B cell (primary cell): ENCODE measurements around the gene GLT1D1. TPM values are rescaled to one million over a fixed set of nuclear protein-coding genes. Genes with fewer than 3 reads are reported as not detected.

Experiments used
- ATAC-seq: fragments of 200-7000 bp; cut with Tn5 transposase; one replicate; pipeline ENCODE4 v1.10.0; 2021; ENCODE audit warnings: low read depth, mild to moderate bottlenecking, moderate number of reproducible peaks, moderate library complexity
- CTCF ChIA-PET: fragments of 350-600 bp; sonication (Branson Sonifier 250); formaldehyde crosslinking; loops from one replicate; lab custom pipeline; 2021; ENCODE audit warnings: antibody characterized with exemption, inconsistent platforms; lab: Charles Lee
- POLR2A ChIA-PET: fragments of 350-600 bp; sonication (Branson Sonifier 250); formaldehyde crosslinking; loops from one replicate; lab custom pipeline; 2021; ENCODE audit warnings: antibody characterized with exemption; lab: Charles Lee
- DNase-seq: peaks from one replicate; pipeline ENCODE4 v3.0.0; 2013
- H2AFZ ChIP-seq: 2 replicates; pipeline ENCODE4 v1.6.1; 2012; ENCODE audit warnings: mild to moderate bottlenecking, low read depth, low read length; ENCODE audit not compliant: insufficient read depth, poor library complexity, severe bottlenecking
- H3K27ac ChIP-seq, 2 donors: 1 replicate in 1 of 2; 2 replicates in 1 of 2; pipeline ENCODE4 v1.5.1; 2012 to 2013; ENCODE audit warnings: low read length in 2 of 2, mild to moderate bottlenecking in 2 of 2, moderate library complexity in 1 of 2
- H3K27me3 ChIP-seq, 4 experiments: fragments of 200-600 bp in 1 of 4; sonication (generic) in 1 of 4; replicated peaks in 1 of 4; 1 replicate in 2 of 4; 2 replicates in 2 of 4; pipeline versions ENCODE4 v1.6.1 to v1.7.0; 2013 to 2016; ENCODE audit warnings: low read length in 3 of 4, mild to moderate bottlenecking in 2 of 4, mixed read lengths in 1 of 4, moderate library complexity in 1 of 4; ENCODE audit not compliant: insufficient read depth in 4 of 4, control insufficient read depth in 3 of 4; ENCODE audit errors: control extremely low read depth in 1 of 4
- H3K36me3 ChIP-seq, 2 experiments: replicated peaks in 1 of 2; 1 replicate in 1 of 2; 2 replicates in 1 of 2; pipeline versions ENCODE4 v1.6.1 to v1.7.1; 2013; ENCODE audit warnings: low read length in 1 of 2; ENCODE audit not compliant: insufficient read depth in 2 of 2, control insufficient read depth in 1 of 2; ENCODE audit errors: control extremely low read depth in 1 of 2, extremely low read depth in 1 of 2
- H3K4me1 ChIP-seq, 2 donors: fragments of 200-600 bp in 1 of 2; sonication (generic) in 1 of 2; 1 replicate in 1 of 2; 2 replicates in 1 of 2; pipeline versions ENCODE4 v1.5.1 to v1.6.1; 2013 to 2017; ENCODE audit warnings: low read length in 2 of 2; ENCODE audit not compliant: control insufficient read depth in 2 of 2, insufficient read depth in 2 of 2
- H3K4me2 ChIP-seq: replicated peaks from 2 replicates; pipeline ENCODE3; 2012; ENCODE audit warnings: mild to moderate bottlenecking, low read depth, low read length; ENCODE audit not compliant: poor library complexity, severe bottlenecking
- H3K4me3 ChIP-seq, 5 experiments: fragments of 200-600 bp in 1 of 5; sonication (generic) in 1 of 5; 1 replicate in 3 of 5; 2 replicates in 2 of 5; pipeline versions ENCODE4 v1.5.1 to v1.7.0; 2011 to 2016; ENCODE audit warnings: low read length in 4 of 5, mild to moderate bottlenecking in 4 of 5, low read depth in 2 of 5, control low read depth in 1 of 5, moderate library complexity in 1 of 5; ENCODE audit not compliant: insufficient read depth in 1 of 5; ENCODE audit errors: control extremely low read depth in 1 of 5, extremely low read depth in 1 of 5
- H3K79me2 ChIP-seq: fragments of 200-600 bp; sonication (generic); one replicate; pipeline ENCODE4 v1.6.0; 2016; ENCODE audit warnings: low read length; ENCODE audit not compliant: control insufficient read depth, insufficient read depth
- H3K9ac ChIP-seq: fragments of 200-600 bp; sonication (generic); 2 replicates; pipeline ENCODE4 v1.6.1; 2017; ENCODE audit warnings: mild to moderate bottlenecking, low read length, moderate library complexity
- H3K9me3 ChIP-seq, 3 donors: one replicate each; pipeline versions ENCODE4 v1.6.1 to v1.7.1; 2013; ENCODE audit warnings: low read length in 2 of 3; ENCODE audit not compliant: control insufficient read depth in 2 of 3, insufficient read depth in 1 of 3; ENCODE audit errors: control extremely low read depth in 1 of 3
- H4K20me1 ChIP-seq: 2 replicates; pipeline ENCODE4 v1.6.0; 2012; ENCODE audit warnings: mild to moderate bottlenecking, low read length; ENCODE audit not compliant: insufficient read depth, control insufficient read depth, poor library complexity, severe bottlenecking
- H3K27ac Mint-ChIP-seq: one replicate; pipeline ENCODE4 v1.8.0; 2021; ENCODE audit warnings: mixed read lengths
- H3K27me3 Mint-ChIP-seq: one replicate; pipeline ENCODE4 v1.8.0; 2021; ENCODE audit warnings: mixed read lengths
- H3K4me1 Mint-ChIP-seq: one replicate; pipeline ENCODE4 v1.8.0; 2021; ENCODE audit warnings: mixed read lengths
- H3K4me3 Mint-ChIP-seq: one replicate; pipeline ENCODE4 v1.8.0; 2021; ENCODE audit warnings: mixed read lengths
- H3K9me3 Mint-ChIP-seq: one replicate; pipeline ENCODE4 v1.8.0; 2022; ENCODE audit warnings: mixed read lengths; ENCODE audit not compliant: insufficient read depth
- CTCF ChIP-seq: fragments of 200-600 bp; IDR thresholded peaks from one replicate; pipeline ENCODE4 v1.8.0; 2022; ENCODE audit warnings: antibody characterized with exemption, mild to moderate bottlenecking
- EZH2 ChIP-seq: IDR thresholded peaks from 2 replicates; pipeline ENCODE4 v1.6.1; 2012; ENCODE audit warnings: borderline replicate concordance, low read depth, mild to moderate bottlenecking, moderate library complexity, low read length; ENCODE audit not compliant: insufficient read depth, poor library complexity, severe bottlenecking
- WGBS: methylation state at CpG from one replicate; pipeline ENCODE4 v1.1.5; 2013; ENCODE audit warnings: missing lambda C conversion rate; ENCODE audit not compliant: insufficient coverage; 5-methylcytosine and 5-hydroxymethylcytosine counted together
- intact Hi-C: fragments of 100-400 bp; cut with micrococcal nuclease; formaldehyde crosslinking; loops from one replicate; pipeline ENCODE4 v1.10.0; 2022
- polyA plus RNA-seq: library from polyadenylated mRNA; depleted of rRNA; stranded (reverse); fragments of >200 nt; gene quantifications from 2 replicates; pipeline ENCODE4 v1.2.3, GENCODE V29; 2012
- total RNA-seq, 2 donors: library from RNA; stranded (reverse); fragments of 120-200 nt in 1 of 2; gene quantifications; 1 replicate in 1 of 2; 2 replicates in 1 of 2; pipeline versions ENCODE4 v1.2.3 to v1.2.4, GENCODE V29; 2013 to 2022

GLT1D1 gene
- total and polyA plus RNA-seq, 2 donors (not counting 1 experiment from before 2014, with no cell fraction given): 0.22 to 0.49 TPM

GRCh38 chr12:128879898-128880764 lies 26.9 kb downstream of the GLT1D1 start:
- Histone ChIP-seq H3K79me2 (no peaks in the 10 kb centered on the region), H2AFZ (no peak overlapping the region), H3K9me3 (peaks cover 6 to 32% (median 27%) of the 10 kb centered on the region in 3 donors), H3K4me3 (no peak overlapping the region), H3K4me1 (no peaks in the 10 kb centered on the region), H3K27me3 (no peaks in the 10 kb centered on the region), H3K9ac (no peak overlapping the region), H3K36me3 (no peaks in the 10 kb centered on the region), H3K27ac (no peak overlapping the region), H3K4me2 (no peak overlapping the region), H4K20me1 (no peaks in the 10 kb centered on the region)
- Mint-ChIP-seq H3K27ac (no peak overlapping the region), H3K9me3 (peaks cover 15% of the 10 kb centered on the region), H3K4me1 (no peaks in the 10 kb centered on the region), H3K27me3 (peaks cover 12% of the 10 kb centered on the region), H3K4me3 (no peak overlapping the region)
- intact Hi-C loops: no loop called here
- POLR2A ChIA-PET: no interaction called here
- WGBS: 86% methylated on average over 1 of the region's 4 CpGs
- CTCF ChIA-PET: no interaction called here
- TF ChIP-seq EZH2 (no peak), CTCF (no peak)
- ATAC-seq (no peak), DNase-seq (no peak)

GRCh38 chr12:128891856-128892255 lies 38.6 kb downstream of the GLT1D1 start:
- Mint-ChIP-seq H3K4me1 (no peaks in the 10 kb centered on the region), H3K9me3 (no peaks in the 10 kb centered on the region), H3K27me3 (no peaks in the 10 kb centered on the region), H3K4me3 (no peak overlapping the region), H3K27ac (no peak overlapping the region)
- no peaks in the 10 kb centered on the region for H3K4me1 ChIP-seq
- no peak overlapping the region for H3K9ac ChIP-seq
- no peaks in the 10 kb centered on the region for H3K36me3 ChIP-seq
- H4K20me1 ChIP-seq: no peaks in the 10 kb centered on the region
- H2AFZ ChIP-seq: no peak overlapping the region
- intact Hi-C loops: no loop called here
- ChIA-PET CTCF (no interaction called here), POLR2A (no interaction called here)
- ATAC-seq: no peak
- no peaks in the 10 kb centered on the region for H3K9me3 ChIP-seq
- 89% methylated on average over 5 of the region's 6 CpGs for WGBS
- no peak for DNase-seq
- no peaks in the 10 kb centered on the region for H3K27me3 ChIP-seq
- no peak overlapping the region for H3K27ac ChIP-seq
- no peak for TF ChIP-seq EZH2
- TF ChIP-seq CTCF: no peak
- no peak overlapping the region for H3K4me2 ChIP-seq
- no peaks in the 10 kb centered on the region for H3K79me2 ChIP-seq
- no peak overlapping the region for H3K4me3 ChIP-seq
